Measurements from ENCODE around the gene UST. TPM values are rescaled to one million over a fixed set of nuclear protein-coding genes. Genes with fewer than 3 reads are reported as not detected.

UST gene
- total RNA-seq, 2 donors from 2014 or later = 1.1 to 2.7 TPM

GRCh38 chr6:149109397-149110070 is 362.7 kb downstream of the UST start:
- Histone ChIP-seq H3K4me3 (no peak overlapping the region), H3K4me1 (no peaks in the 10 kb centered on the region), H3K27me3 (no peaks in the 10 kb centered on the region), H3K27ac (no peak overlapping the region), H3K36me3 (no peaks in the 10 kb centered on the region), H3K9me3 (no peaks in the 10 kb centered on the region), H3K9ac (ENCODE audit: low read depth in 2 of 2, low read length in 2 of 2) (no peak overlapping the region)
- TF ChIP-seq CTCF (IDR thresholded peaks at IDR 0.05) = no peak
- intact Hi-C loops (cut with DNase I) = no loop called here
- DNase-seq = no peak

GRCh38 chr6:149111556-149112115 is 364.8 kb downstream of the UST start:
- Histone ChIP-seq H3K9ac (ENCODE audit: low read depth in 2 of 2, low read length in 2 of 2) (no peak overlapping the region), H3K27ac (no peak overlapping the region), H3K9me3 (no peaks in the 10 kb centered on the region), H3K4me1 (no peaks in the 10 kb centered on the region), H3K27me3 (no peaks in the 10 kb centered on the region), H3K4me3 (no peak overlapping the region), H3K36me3 (no peaks in the 10 kb centered on the region)
- intact Hi-C loops (cut with DNase I) = no loop called here
- TF ChIP-seq CTCF (IDR thresholded peaks at IDR 0.05) = no peak
- no peak for DNase-seq

GRCh38 chr6:149112976-149113375 is 366.1 kb downstream of the UST start:
- no peaks in the 10 kb centered on the region for H3K36me3 ChIP-seq
- H3K4me1 ChIP-seq = no peaks in the 10 kb centered on the region
- H3K9me3 ChIP-seq = no peaks in the 10 kb centered on the region
- DNase-seq = no peak
- no peak overlapping the region for H3K4me3 ChIP-seq
- no peak for TF ChIP-seq CTCF (IDR thresholded peaks at IDR 0.05)
- no peak overlapping the region for H3K27ac ChIP-seq
- H3K9ac ChIP-seq (ENCODE audit: low read depth in 2 of 2, low read length in 2 of 2) = no peak overlapping the region
- H3K27me3 ChIP-seq = no peaks in the 10 kb centered on the region
- intact Hi-C loops (cut with DNase I) = no loop called here

GRCh38 chr6:149114167-149114566 is 367.3 kb downstream of the UST start:
- H3K36me3 ChIP-seq = no peaks in the 10 kb centered on the region
- no peaks in the 10 kb centered on the region for H3K4me1 ChIP-seq
- H3K9ac ChIP-seq (ENCODE audit: low read depth in 2 of 2, low read length in 2 of 2) = no peak overlapping the region
- H3K4me3 ChIP-seq = no peak overlapping the region
- H3K9me3 ChIP-seq = no peaks in the 10 kb centered on the region
- intact Hi-C loops (cut with DNase I) = no loop called here
- DNase-seq = no peak
- no peaks in the 10 kb centered on the region for H3K27me3 ChIP-seq
- TF ChIP-seq CTCF (IDR thresholded peaks at IDR 0.05) = no peak
- no peak overlapping the region for H3K27ac ChIP-seq

GRCh38 chr6:149118737-149119653 is 372.2 kb downstream of the UST start:
- Histone ChIP-seq H3K9ac (ENCODE audit: low read depth in 2 of 2, low read length in 2 of 2) (no peak overlapping the region), H3K9me3 (no peaks in the 10 kb centered on the region), H3K27ac (no peak overlapping the region), H3K4me1 (no peaks in the 10 kb centered on the region), H3K27me3 (no peaks in the 10 kb centered on the region), H3K4me3 (no peak overlapping the region), H3K36me3 (no peaks in the 10 kb centered on the region)
- intact Hi-C loops (cut with DNase I) = no loop called here
- no peak for TF ChIP-seq CTCF (IDR thresholded peaks at IDR 0.05)
- DNase-seq = no peak
